GM06990 (cell line): ENCODE measurements around the gene ERMP1.

Experiments
- DNase-seq: peaks from one replicate; pipeline ENCODE4 v3.0.0-alpha.2; 2011; ENCODE audit not compliant: insufficient read length; ENCODE audit errors: extremely low read depth
- H3K27me3 ChIP-seq: replicated peaks from 2 replicates; pipeline ENCODE4 v1.6.0; 2011; ENCODE audit warnings: low read length; ENCODE audit not compliant: control insufficient read depth, insufficient read depth
- H3K36me3 ChIP-seq: 2 replicates; pipeline ENCODE4 v1.5.1; 2011; ENCODE audit warnings: low read length; ENCODE audit not compliant: control insufficient read depth, insufficient read depth
- H3K4me3 ChIP-seq: replicated peaks from 2 replicates; pipeline ENCODE4 v1.5.1; 2011; ENCODE audit warnings: low read depth, mild to moderate bottlenecking, control low read depth, low read length
- TF ChIP-seq, protein P1 (sequence below): IDR thresholded peaks from 2 replicates; pipeline ENCODE4 v1.5.1; 2011; ENCODE audit warnings: low read length, control low read depth, mild to moderate bottlenecking, inconsistent platforms; ENCODE audit not compliant: insufficient read depth, poor library complexity, severe bottlenecking

ERMP1 gene

DNA sequence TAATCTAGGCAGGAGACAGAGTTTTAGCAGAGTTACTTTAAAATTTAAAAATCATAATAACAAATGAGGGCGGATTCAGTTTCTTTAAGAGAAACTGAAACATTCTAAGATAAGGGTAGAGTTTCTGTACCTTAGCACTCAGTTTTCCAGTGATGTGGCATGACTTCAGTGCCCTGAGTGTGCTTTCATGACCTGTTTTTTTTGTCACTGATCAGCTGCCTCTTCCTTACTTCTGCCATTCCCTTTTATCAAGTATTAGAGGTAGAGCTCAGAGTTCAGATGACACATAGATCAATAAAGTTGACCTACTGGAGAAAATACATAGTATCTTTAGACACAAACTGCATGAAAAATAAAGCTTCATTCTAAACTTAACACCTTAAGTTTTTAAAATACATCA is 82.3 kb downstream of the ERMP1 start:
- TF ChIP-seq, protein P1, sequence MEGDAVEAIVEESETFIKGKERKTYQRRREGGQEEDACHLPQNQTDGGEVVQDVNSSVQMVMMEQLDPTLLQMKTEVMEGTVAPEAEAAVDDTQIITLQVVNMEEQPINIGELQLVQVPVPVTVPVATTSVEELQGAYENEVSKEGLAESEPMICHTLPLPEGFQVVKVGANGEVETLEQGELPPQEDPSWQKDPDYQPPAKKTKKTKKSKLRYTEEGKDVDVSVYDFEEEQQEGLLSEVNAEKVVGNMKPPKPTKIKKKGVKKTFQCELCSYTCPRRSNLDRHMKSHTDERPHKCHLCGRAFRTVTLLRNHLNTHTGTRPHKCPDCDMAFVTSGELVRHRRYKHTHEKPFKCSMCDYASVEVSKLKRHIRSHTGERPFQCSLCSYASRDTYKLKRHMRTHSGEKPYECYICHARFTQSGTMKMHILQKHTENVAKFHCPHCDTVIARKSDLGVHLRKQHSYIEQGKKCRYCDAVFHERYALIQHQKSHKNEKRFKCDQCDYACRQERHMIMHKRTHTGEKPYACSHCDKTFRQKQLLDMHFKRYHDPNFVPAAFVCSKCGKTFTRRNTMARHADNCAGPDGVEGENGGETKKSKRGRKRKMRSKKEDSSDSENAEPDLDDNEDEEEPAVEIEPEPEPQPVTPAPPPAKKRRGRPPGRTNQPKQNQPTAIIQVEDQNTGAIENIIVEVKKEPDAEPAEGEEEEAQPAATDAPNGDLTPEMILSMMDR: no peak
- no peak overlapping the region for H3K4me3 ChIP-seq

DNA sequence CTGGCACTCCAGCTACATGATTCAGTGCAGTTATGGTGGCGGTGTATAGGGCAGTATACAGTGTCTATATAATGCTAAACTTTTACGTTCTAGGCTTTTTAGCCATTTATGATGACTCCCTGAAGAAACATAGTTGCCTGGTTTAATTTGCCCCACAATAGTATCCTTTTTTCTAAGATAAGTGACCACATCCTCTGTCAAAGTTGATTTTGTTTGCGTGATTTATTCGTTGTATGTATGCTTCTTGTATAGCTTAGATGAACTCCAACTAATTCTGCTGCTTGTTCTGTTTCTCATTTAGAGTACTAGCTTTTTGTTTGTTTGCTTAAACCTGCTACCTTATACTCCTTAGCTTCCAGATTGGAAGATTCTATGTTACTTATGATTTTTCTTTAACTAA is 83.6 kb downstream of the ERMP1 start:
- Histone ChIP-seq H3K36me3 (peaks cover 6% of the 10 kb centered on the region), H3K27me3 (no peaks in the 10 kb centered on the region), H3K4me3 (no peak overlapping the region)
- DNase-seq: no peak
- TF ChIP-seq, protein P1: no peak

More for the DNA sequence above, 82.3 kb downstream of the ERMP1 start:
- Histone ChIP-seq H3K36me3 (peaks cover 8% of the 10 kb centered on the region), H3K27me3 (no peaks in the 10 kb centered on the region)
- no peak for DNase-seq

DNA sequence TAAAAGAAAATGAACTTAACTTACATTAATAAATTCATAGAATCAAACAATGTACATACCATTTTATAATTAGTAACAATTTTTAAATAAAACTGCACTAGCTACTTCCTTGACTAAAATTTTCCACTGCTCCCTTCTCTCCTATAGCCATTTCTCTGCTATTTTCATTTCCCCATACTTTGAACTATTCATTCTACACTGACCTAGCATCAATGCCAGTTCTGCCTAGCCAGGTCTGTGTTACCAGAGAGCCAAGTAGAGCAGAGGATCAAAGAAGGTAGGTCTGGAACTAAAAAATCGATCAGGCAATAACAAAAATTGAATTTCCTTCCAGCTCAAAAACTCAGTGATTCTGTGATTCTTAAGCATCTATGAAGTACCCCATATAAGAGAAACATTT is 84.5 kb downstream of the ERMP1 start:
- TF ChIP-seq, protein P1: no peak
- H3K36me3 ChIP-seq: peaks cover 4% of the 10 kb centered on the region
- H3K27me3 ChIP-seq: no peaks in the 10 kb centered on the region
- DNase-seq: no peak
- H3K4me3 ChIP-seq: no peak overlapping the region

DNA sequence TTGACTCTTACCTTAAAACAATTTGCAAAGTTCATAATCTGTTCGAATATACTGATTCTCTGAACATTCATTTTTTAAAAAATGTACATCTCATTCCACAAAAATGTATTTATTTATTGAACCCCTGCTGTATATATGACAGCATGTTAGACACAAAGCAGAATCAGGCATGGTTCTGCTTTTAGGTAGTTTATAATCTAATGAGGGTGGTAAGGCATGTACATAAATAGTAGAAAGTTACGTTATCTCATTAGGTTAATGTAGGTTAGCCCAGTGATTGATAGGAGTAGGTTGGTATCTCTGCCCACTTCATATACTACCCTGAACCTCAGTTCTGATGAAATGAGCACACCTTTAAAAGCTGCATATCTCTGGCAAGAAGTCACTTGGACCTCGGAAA is 89.8 kb downstream of the ERMP1 start:
- no peak for DNase-seq
- TF ChIP-seq, protein P1: no peak
- H3K36me3 ChIP-seq: peaks cover 8% of the 10 kb centered on the region

DNA sequence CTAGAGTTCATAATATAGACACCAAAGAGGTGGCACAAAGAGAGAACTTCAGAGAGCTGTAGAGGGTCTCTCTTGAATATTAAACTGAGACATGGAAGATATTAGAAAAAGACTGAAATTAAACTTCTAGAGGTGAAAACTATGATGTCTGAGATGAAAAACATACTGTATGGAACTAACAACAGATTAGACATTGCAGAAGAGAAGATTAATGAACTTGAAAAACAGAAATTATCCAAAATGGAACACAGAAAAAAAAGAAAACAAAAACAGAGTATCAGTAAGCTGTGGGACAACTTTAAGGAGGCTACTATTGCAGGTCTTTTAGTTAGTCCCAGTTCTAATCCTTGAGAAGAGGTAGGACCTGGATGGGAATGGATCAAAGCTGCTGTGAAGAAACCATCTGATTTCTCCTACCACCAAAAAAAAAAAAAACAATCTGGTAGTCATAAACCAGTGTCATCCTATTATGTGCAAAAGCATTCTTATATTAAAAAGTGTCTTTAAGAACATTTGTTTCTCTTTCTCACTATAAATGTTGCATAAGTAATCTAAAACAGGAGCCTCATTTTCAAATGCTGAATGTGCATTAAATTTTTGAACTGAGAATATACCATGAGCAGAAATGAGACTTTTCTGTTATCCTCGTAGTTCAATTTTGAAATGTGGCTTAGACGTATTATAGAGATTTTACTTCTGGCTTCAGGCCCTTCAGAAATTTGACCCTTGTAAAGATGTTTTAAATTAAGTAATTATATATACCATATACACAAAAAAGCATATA is 96.2 kb downstream of the ERMP1 start:
- Histone ChIP-seq H3K4me3 (no peak overlapping the region), H3K36me3 (peaks cover 5% of the 10 kb centered on the region), H3K27me3 (no peaks in the 10 kb centered on the region)
- TF ChIP-seq, protein P1: no peak
- no peak for DNase-seq

More for the DNA sequence above, 89.8 kb downstream of the ERMP1 start:
- H3K27me3 ChIP-seq: no peaks in the 10 kb centered on the region
- no peak overlapping the region for H3K4me3 ChIP-seq
